Suprapubic skin (tissue), 4 donors: ENCODE measurements around the gene ZFYVE28. TPM values are rescaled to one million over a fixed set of nuclear protein-coding genes. Genes with fewer than 3 reads are reported as not detected.

Experiments used
- DNase-seq, 2 donors: peaks; one replicate each; pipeline ENCODE4 v3.0.0-alpha.2; 2019; ENCODE audit warnings: low spot score in 2 of 2
- H3K27ac ChIP-seq: fragments of 200-600 bp; sonication (generic); one replicate; pipeline ENCODE4 v1.5.1; 2019
- H3K27me3 ChIP-seq: fragments of 200-600 bp; sonication (generic); one replicate; pipeline ENCODE4 v1.5.1; 2019
- H3K36me3 ChIP-seq: fragments of 200-600 bp; sonication (generic); one replicate; pipeline ENCODE4 v1.5.1; 2019
- H3K4me1 ChIP-seq: fragments of 200-600 bp; sonication (generic); one replicate; pipeline ENCODE4 v1.5.1; 2019
- H3K4me3 ChIP-seq: fragments of 200-600 bp; sonication (generic); one replicate; pipeline ENCODE4 v1.5.1; 2019; ENCODE audit warnings: mild to moderate bottlenecking
- H3K9me3 ChIP-seq: fragments of 200-600 bp; sonication (generic); one replicate; pipeline ENCODE4 v1.5.1; 2019
- EP300 ChIP-seq: sonication (generic); formaldehyde crosslinking; IDR thresholded peaks from one replicate; pipeline ENCODE4 v1.6.1; 2017; ENCODE audit warnings: antibody characterized with exemption
- POLR2A ChIP-seq, 2 donors: fragments of 450-650 bp; IDR thresholded peaks; one replicate each; pipeline ENCODE4 v1.6.1; 2017; ENCODE audit warnings: antibody characterized with exemption in 2 of 2, mild to moderate bottlenecking in 2 of 2, moderate library complexity in 2 of 2
- POLR2AphosphoS5 ChIP-seq, 3 donors: sonication (generic); formaldehyde crosslinking; IDR thresholded peaks; one replicate each; pipeline ENCODE4 v1.6.1; 2017; ENCODE audit warnings: antibody characterized with exemption in 3 of 3
- WGBS: methylation state at CpG from one replicate; pipeline ENCODE4 v1.1.5; 2018; 5-methylcytosine and 5-hydroxymethylcytosine counted together
- total RNA-seq, 4 donors: library from RNA; depleted of rRNA; stranded (reverse); fragments of >200 nt; gene quantifications; one replicate each; pipeline ENCODE4 v1.1.0, GENCODE V29; 2016
- TF ChIP-seq, protein P1 (sequence below), 2 donors: fragments of 200-600 bp in 1 of 2; fragments of 450-650 bp in 1 of 2; sonication (generic) in 1 of 2; IDR thresholded peaks; one replicate each; pipeline ENCODE4 v1.5.1; 2016 to 2019; ENCODE audit warnings: antibody characterized with exemption in 2 of 2, mild to moderate bottlenecking in 1 of 2, moderate library complexity in 1 of 2

Gene ZFYVE28
- total RNA-seq, 4 donors from 2014 or later: 7.6 to 21.3 (median 9.9) TPM

DNA sequence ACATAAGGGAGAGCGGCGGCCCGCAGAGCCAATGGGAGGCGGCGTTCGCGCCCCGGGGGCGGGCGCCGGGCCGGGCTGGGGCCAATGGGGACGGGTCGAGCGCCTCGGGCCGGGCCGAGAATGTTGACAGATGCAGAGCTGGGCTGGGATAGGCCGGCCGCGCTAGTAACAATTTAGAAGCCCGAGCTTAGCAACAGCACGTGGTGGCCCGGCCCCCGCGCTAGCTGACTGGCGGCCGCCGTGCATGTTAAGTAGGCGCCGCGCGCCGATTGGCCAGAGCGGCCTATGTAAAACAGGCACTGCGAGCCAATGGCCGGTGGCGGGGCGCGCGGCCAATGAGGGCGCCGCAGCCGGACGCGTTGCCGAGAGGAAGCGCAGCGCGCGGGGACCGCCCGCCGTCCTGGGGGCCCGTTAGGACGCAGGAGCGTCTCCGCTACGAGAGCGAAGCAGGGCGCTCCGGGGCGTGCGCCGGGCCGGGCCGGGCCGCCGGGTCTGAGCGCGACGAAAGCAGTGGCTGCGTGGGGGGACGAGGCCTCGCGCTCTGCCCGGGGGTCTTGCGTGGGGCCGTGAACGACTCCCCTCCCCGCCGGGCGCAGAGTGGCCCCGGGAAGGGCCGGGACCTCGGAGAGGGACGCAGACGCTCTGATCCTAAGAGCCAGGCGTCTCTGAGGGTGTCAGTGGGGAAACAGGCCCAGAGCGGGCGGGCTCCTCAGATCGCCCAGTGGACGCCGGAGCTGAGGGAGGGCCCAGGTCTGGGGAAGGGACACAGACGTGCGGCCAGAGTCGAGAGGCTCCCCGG is 156.1 kb downstream of the ZFYVE28 start:
- TF ChIP-seq POLR2A (IDR thresholded peaks at IDR 0.05) (peak in 1 of 2 donors; percentile 60), POLR2AphosphoS5 (IDR thresholded peaks at IDR 0.05) (peak in 2 of 3 donors; percentile 33 to 76)
- TF ChIP-seq, protein P1, sequence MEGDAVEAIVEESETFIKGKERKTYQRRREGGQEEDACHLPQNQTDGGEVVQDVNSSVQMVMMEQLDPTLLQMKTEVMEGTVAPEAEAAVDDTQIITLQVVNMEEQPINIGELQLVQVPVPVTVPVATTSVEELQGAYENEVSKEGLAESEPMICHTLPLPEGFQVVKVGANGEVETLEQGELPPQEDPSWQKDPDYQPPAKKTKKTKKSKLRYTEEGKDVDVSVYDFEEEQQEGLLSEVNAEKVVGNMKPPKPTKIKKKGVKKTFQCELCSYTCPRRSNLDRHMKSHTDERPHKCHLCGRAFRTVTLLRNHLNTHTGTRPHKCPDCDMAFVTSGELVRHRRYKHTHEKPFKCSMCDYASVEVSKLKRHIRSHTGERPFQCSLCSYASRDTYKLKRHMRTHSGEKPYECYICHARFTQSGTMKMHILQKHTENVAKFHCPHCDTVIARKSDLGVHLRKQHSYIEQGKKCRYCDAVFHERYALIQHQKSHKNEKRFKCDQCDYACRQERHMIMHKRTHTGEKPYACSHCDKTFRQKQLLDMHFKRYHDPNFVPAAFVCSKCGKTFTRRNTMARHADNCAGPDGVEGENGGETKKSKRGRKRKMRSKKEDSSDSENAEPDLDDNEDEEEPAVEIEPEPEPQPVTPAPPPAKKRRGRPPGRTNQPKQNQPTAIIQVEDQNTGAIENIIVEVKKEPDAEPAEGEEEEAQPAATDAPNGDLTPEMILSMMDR (IDR thresholded peaks at IDR 0.05): no peak
- peak; percentile 99 to 100 for DNase-seq

DNA sequence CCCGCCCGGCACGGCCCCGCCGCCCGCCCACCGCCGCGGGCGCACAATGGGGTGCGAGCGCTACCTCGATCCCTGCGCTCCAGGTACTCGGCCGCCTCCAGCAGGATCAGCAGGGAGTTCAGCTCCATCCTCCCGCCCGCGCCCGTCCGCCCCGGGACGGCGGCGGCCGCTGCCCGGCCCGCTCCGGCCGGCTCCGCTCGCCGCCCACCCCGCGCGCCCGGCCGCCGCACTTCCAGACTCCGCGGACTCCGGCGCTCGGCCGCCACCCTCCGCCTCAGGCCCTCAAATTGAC is 156.6 kb downstream of the ZFYVE28 start, which contains the start of gene MXD4:
MXD4 (minus strand) TSS at position 257 of the 292 bp plus-strand sequence; CDS start at position 128, 129 bp downstream.
- Histone ChIP-seq H3K27me3 (no peaks in the 10 kb centered on the region), H3K4me1 (peaks cover 67% of the 10 kb centered on the region), H3K36me3 (peaks cover 4% of the 10 kb centered on the region), H3K4me3 (peak within 1 kb of the TSS; percentile 93), H3K27ac (peak within 1 kb of the TSS; percentile 91), H3K9me3 (no peaks in the 10 kb centered on the region)
- DNase-seq: no peak
- TF ChIP-seq EP300 (no peak), POLR2A (IDR thresholded peaks at IDR 0.05) (peak; percentile 36 to 70), POLR2AphosphoS5 (IDR thresholded peaks at IDR 0.05) (no peak)
- TF ChIP-seq, protein P1 (IDR thresholded peaks at IDR 0.05): no peak
- WGBS: 0% methylated on average over 8 of the region's 46 CpGs

More for the DNA sequence above, 156.1 kb downstream of the ZFYVE28 start:
- H3K4me1 ChIP-seq: peaks cover 61% of the 10 kb centered on the region
- peak overlapping the region; percentile 93 for H3K4me3 ChIP-seq
- 2% methylated on average over 45 of the region's 98 CpGs for WGBS
- peak overlapping the region; percentile 89 for H3K27ac ChIP-seq
- H3K27me3 ChIP-seq: no peaks in the 10 kb centered on the region
- H3K9me3 ChIP-seq: no peaks in the 10 kb centered on the region
- peaks cover 4% of the 10 kb centered on the region for H3K36me3 ChIP-seq

DNA sequence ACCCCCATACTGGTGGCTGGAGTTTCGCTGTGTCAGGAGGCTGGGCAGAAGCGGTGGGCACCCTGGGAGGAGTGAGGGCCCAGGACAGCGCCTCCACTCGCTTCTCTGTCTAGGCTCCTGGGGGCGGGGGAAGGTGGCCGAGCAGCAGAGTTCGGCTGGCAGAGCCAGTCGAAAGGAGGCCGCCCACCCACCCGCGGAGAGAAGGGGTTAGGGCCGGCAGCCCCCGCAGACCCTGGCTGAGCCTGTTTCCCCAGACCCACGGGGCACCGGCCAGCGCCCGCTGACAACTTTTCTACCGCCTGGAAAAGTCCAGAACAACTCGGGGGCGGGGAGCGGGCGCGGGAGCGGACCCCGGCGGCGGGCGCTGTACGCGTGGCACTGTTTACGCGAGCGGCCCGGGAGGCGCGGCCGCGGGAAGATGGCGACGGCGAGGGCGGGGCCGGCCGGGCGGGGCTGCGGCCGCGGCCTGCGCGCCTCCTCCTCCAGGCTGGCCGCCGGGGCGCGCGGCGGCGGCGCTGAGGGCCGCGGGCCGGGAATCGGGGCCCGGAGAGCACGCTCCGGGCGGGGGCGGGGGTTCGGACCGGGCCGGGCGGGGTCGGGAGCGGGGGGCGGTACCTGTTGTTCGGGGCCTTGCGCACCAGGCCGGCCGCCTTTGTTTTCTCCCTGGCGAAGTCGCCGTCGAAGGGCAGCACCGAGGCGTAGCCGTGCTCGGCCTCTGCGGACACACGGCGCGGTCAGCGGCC is 157.2 kb downstream of the ZFYVE28 start:
- WGBS: 0% methylated on average over 1 of the region's 91 CpGs
- H3K27me3 ChIP-seq: no peaks in the 10 kb centered on the region
- H3K4me1 ChIP-seq: peaks cover 69% of the 10 kb centered on the region
- H3K27ac ChIP-seq: peak overlapping the region; percentile 91
- no peaks in the 10 kb centered on the region for H3K9me3 ChIP-seq
- H3K36me3 ChIP-seq: peaks cover 4% of the 10 kb centered on the region
- H3K4me3 ChIP-seq: peak overlapping the region; percentile 93
- DNase-seq: peak; percentile 78 to 79
- TF ChIP-seq, protein P1 (IDR thresholded peaks at IDR 0.05): no peak
- no peak for TF ChIP-seq EP300
- no peak for TF ChIP-seq POLR2A (IDR thresholded peaks at IDR 0.05)
- no peak for TF ChIP-seq POLR2AphosphoS5 (IDR thresholded peaks at IDR 0.05)

DNA sequence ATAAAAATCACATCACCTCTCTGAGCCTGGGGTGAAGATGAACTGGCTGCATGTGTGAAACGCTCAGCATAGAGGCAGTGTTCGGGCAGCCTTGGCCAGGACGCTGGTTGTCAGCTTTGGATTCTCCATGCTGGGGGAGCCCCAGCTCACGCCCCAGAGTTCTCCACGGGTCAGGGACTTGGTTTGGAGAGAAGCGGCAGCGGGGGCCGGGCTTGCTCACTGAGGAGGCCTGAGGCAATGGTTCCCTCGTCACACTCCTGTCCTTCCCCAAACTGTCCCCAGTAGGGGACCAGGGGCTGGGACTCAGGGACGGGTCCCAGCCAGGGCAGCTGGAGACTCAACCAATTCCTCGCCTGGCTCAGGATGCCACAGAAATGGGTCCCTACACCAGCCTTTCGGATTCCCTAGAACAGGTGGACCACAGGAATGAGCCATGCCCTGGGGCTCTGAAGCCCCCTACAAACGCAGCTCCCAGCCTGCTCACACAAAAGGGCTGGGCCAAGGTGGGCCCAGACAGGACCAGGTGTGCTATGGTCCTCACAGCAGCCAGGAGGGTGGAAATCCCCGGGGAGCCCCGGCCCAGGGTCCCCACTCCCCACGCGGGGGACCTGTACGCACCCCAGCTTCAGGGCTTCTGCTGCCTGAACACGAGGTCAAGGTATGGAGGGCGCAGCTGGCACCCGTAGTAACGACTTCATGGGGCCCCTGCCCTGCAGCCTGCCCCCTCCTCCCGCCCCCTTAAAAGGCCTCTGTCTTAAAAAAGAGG is 157.9 kb downstream of the ZFYVE28 start:
- peaks cover 4% of the 10 kb centered on the region for H3K36me3 ChIP-seq
- H3K27me3 ChIP-seq: no peaks in the 10 kb centered on the region
- H3K4me1 ChIP-seq: peaks cover 69% of the 10 kb centered on the region
- DNase-seq: peak; percentile 75 to 82
- peak overlapping the region; percentile 93 for H3K4me3 ChIP-seq
- WGBS: 7% methylated on average over 2 of the region's 23 CpGs
- TF ChIP-seq, protein P1 (IDR thresholded peaks at IDR 0.05): no peak
- no peak for TF ChIP-seq POLR2AphosphoS5 (IDR thresholded peaks at IDR 0.05)
- H3K9me3 ChIP-seq: no peaks in the 10 kb centered on the region
- H3K27ac ChIP-seq: peak overlapping the region; percentile 91
